ENCODE data around the gene ALG12. TPM values are rescaled to one million over a fixed set of nuclear protein-coding genes. Genes with fewer than 3 reads are reported as not detected.
A peak's percentile ranks its signal among the peaks of the same experiment; 100 is the strongest.

The ALG12 gene
- total and polyA plus RNA-seq, 2 of the 13 experiments (the other 11 are each of a cell fraction or from before 2014, with no cell fraction given): 7.8 to 15.8 TPM

DNA sequence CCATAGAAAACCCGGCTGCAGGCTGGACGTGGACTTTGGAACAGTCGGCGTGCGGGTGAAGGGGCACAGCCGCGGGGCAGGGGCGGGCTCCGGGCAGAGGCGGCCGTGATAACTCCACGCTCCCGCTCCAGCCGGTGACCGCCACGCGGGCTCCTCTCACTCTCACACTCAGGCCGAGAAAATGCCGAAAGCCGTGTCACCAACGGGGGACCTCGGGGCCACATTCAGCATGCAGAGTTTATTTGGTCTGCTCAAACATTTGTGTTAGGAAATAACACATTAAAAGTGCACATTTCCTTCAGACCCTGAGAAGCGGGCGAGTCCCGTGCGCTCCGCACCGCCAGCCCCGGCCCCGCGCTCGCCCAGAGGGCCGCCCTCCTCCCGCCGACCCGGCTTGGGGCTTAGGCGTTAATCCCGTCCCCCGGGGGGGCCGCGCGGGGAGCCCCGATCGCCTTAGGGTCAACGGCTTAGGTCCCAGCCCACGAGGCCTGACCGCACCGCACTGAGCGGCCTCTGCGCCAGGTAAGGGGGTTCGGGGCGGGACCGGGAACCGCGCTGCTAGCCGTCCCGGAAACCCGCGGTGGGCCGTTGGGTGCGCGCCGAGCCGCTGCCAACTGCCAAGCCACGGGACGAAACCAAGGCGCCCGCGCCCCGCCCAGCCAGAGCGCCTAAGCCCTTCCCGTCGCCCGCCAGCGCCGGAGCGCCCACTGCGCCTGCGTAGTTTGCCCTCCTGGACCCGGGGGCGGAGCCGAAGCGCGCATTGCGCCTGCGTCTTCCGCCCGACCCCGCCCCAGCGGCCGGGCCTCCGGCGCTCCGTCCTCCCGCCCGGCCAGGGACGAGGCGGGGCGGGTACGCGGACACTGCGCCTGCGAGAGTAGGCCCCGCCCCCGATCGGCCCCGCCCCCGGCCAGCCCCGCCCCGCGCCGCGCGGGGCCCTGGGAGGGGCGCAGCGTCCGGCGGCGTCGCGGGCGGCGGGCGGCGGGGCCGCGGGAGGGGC, 65.0 kb downstream of the ALG12 start, which contains the start of gene ZBED4 (continued):
- TF ChIP-seq PAXIP1 (CRISPR knock-in tag; conservative IDR thresholded peaks at IDR 0.05) (peak; percentile 74), ATF3 (CRISPR knock-in tag; IDR thresholded peaks at IDR 0.05) (no peak), ZNF616 (CRISPR knock-in tag; IDR thresholded peaks at IDR 0.05; ENCODE audit: low read depth) (no peak), ISX (CRISPR knock-in tag; conservative IDR thresholded peaks at IDR 0.05) (no peak), ERF (CRISPR knock-in tag; IDR thresholded peaks at IDR 0.05) (peak; percentile 52; the same call in 1 of the 2 replicates), ZNF350 (CRISPR knock-in tag; IDR thresholded peaks at IDR 0.05; ENCODE audit: borderline replicate concordance, low read depth) (0 out of 2 replicates have a peak, but pooled peaks have one; percentile 59), YEATS4 (CRISPR knock-in tag; IDR thresholded peaks at IDR 0.05; ENCODE audit: borderline replicate concordance) (peak; percentile 90), ZBTB46 (CRISPR knock-in tag; IDR thresholded peaks at IDR 0.05; ENCODE audit: borderline replicate concordance) (no peak), TEAD3 (CRISPR knock-in tag; optimal IDR thresholded peaks at IDR 0.05; ENCODE audit: borderline replicate concordance) (no peak), ELF1 (CRISPR knock-in tag; IDR thresholded peaks at IDR 0.05) (no peak; the same call in 1 of the 2 replicates), ARID2 (CRISPR knock-in tag; IDR thresholded peaks at IDR 0.05; ENCODE audit: borderline replicate concordance) (0 out of 2 replicates have a peak, but pooled peaks have one; percentile 40), EED (CRISPR knock-in tag; IDR thresholded peaks at IDR 0.05) (no peak), NFE2L1 (CRISPR knock-in tag; IDR thresholded peaks at IDR 0.05; ENCODE audit: borderline replicate concordance) (no peak), ZFY (CRISPR knock-in tag; IDR thresholded peaks at IDR 0.05) (peak; percentile 87), ZNF296 (CRISPR knock-in tag; conservative IDR thresholded peaks at IDR 0.05) (0 out of 2 replicates have a peak, but pooled peaks have one; percentile 24)
- TF ChIP-seq, protein P1, sequence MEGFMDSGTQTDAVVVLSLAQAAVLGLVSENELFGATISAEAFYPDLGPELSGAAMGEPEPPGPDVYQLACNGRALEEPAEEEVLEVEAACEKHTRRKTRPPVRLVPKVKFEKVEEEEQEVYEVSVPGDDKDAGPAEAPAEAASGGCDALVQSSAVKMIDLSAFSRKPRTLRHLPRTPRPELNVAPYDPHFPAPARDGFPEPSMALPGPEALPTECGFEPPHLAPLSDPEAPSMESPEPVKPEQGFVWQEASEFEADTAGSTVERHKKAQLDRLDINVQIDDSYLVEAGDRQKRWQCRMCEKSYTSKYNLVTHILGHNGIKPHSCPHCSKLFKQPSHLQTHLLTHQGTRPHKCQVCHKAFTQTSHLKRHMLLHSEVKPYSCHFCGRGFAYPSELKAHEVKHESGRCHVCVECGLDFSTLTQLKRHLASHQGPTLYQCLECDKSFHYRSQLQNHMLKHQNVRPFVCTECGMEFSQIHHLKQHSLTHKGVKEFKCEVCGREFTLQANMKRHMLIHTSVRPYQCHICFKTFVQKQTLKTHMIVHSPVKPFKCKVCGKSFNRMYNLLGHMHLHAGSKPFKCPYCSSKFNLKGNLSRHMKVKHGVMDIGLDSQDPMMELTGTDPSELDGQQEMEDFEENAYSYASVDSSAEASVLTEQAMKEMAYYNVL (CRISPR knock-in tag; IDR thresholded peaks at IDR 0.05; ENCODE audit: borderline replicate concordance): peak; percentile 73
- TF ChIP-seq, protein P2, sequence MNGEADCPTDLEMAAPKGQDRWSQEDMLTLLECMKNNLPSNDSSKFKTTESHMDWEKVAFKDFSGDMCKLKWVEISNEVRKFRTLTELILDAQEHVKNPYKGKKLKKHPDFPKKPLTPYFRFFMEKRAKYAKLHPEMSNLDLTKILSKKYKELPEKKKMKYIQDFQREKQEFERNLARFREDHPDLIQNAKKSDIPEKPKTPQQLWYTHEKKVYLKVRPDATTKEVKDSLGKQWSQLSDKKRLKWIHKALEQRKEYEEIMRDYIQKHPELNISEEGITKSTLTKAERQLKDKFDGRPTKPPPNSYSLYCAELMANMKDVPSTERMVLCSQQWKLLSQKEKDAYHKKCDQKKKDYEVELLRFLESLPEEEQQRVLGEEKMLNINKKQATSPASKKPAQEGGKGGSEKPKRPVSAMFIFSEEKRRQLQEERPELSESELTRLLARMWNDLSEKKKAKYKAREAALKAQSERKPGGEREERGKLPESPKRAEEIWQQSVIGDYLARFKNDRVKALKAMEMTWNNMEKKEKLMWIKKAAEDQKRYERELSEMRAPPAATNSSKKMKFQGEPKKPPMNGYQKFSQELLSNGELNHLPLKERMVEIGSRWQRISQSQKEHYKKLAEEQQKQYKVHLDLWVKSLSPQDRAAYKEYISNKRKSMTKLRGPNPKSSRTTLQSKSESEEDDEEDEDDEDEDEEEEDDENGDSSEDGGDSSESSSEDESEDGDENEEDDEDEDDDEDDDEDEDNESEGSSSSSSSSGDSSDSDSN (CRISPR knock-in tag; IDR thresholded peaks at IDR 0.05): peak; percentile 90
